HG02973 (cell line): ENCODE measurements around the gene CHP1.
"Not testable (repeated sequence)": the region's sequence is repeated elsewhere in the genome, so short reads cannot be mapped to it uniquely, and the experiment has no call there.

Source experiments
- ATAC-seq: cut with Tn5 transposase; IDR thresholded peaks from one replicate; pipeline ENCODE4 v1.9.1; 2021; ENCODE audit warnings: moderate library complexity; ENCODE audit not compliant: unreplicated experiment

Gene CHP1

GRCh38 chr15:41256103-41256502 is 25.0 kb downstream of the CHP1 start:
- no peak for ATAC-seq

GRCh38 chr15:41256577-41257038 is 25.5 kb downstream of the CHP1 start:
- ATAC-seq, result no peak

GRCh38 chr15:41258750-41259471 is 27.8 kb downstream of the CHP1 start:
- ATAC-seq, result no peak

GRCh38 chr15:41259546-41260189 is 28.6 kb downstream of the CHP1 start:
- ATAC-seq, result no peak

GRCh38 chr15:41260924-41261323 is 29.9 kb downstream of the CHP1 start:
- ATAC-seq, result not testable (repeated sequence)

DNA sequence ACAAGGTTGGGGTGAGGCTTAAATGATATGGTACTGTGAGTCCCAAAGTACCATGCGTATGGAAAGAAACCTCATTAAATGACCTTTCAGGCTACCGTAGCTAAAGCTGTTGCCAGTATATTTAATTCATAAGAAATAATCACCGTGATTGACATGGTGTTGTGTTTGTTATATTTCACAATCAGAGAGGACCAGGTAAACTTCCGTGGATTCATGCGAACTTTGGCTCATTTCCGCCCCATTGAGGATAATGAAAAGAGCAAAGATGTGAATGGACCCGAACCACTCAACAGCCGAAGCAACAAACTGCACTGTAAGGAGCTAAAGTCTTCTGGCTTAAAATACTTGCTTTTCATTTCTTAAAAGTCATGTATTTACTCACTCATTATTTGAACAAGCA is 31.5 kb downstream of the CHP1 start:
- no peak for ATAC-seq

DNA sequence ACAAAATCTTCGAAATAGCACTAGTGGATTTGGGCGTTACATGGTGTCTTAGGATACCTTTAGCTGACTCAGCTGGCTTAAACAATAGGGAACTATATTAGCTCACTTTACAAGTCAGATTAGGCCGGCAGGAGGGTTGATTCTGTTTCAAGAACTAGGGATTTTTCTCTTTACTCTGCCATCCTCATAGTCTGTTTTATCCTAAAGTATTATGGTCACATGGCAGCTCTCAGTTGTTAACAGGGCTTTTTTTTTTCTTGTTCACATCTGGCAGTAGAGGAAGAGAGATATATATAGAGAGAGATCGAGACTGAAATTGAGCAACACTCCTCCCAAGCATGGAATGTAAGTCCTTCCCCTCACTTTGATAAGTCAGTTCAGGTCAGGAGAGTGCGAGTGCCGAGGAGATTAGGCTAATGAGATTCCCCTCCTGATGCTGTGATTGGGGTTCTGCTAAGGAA is 32.9 kb downstream of the CHP1 start:
- no peak for ATAC-seq

DNA sequence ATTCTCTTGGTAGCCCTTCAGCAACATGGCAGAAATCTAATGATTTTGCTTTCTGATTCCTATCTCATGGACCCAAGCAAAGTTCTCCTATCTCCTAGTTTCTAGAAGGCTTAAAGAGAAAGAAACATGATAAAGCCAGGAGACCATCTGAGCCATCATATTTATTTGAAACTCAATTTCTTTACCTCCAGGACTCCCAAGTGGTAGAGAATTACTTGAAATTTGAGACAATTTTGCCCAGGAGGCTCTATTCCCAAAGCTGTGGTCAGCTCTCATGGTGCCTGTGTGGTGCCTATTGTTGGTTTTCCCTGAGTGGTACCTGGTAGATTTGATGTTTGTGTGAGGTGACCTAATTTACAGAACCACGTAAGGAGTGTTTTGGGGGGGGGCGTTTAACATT is 38.8 kb downstream of the CHP1 start:
- ATAC-seq, result no peak

- ATAC-seq, result no peak
Measured at GRCh38 chr15:41276831-41277230, 45.8 kb downstream of the CHP1 start.

DNA sequence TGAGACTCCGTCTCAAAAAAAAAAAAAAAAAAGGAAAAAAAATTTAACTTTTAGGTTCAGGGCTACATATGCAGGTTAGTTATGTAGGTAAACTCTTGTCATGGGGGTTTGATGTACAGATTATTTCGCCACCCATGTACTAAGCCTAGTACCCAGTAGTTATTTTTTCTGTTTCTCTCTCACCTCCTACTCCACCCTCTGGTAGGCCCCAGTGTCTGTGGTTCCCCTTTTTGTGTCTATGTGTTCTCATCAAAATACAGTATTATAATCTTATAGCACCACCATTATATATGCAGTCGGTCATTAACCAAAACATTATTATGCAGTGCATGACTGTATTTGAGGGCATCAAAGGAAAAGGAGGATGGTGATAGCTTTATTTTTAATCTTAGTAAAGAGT is 47.3 kb downstream of the CHP1 start:
- no peak for ATAC-seq

- no peak for ATAC-seq
Measured at GRCh38 chr15:41279535-41280283, 48.6 kb downstream of the CHP1 start.

- ATAC-seq, result no peak
Measured at GRCh38 chr15:41281236-41281635, 50.2 kb downstream of the CHP1 start.

DNA sequence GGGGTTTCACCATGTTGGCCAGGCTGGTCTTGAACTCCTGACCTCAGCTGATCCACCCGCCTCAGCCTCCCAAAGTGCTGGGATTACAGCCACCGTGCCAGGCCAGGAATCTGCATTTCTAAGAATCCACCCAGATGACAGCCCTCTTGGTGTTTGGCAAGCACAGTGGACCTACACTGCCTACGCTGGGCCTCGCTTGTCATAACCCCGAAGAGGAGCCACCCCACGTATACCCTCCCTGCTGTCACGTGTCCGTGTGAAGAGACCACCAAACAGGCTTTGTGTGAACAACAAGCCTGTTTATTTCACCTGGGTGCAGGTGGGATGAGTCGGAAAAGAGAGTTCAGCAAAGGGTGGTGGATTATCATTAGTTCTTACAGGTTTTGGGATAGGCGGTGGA is 51.4 kb downstream of the CHP1 start:
- not testable (repeated sequence) for ATAC-seq

GRCh38 chr15:41282980-41283652 is 52.0 kb downstream of the CHP1 start:
- ATAC-seq, result not testable (repeated sequence)

DNA sequence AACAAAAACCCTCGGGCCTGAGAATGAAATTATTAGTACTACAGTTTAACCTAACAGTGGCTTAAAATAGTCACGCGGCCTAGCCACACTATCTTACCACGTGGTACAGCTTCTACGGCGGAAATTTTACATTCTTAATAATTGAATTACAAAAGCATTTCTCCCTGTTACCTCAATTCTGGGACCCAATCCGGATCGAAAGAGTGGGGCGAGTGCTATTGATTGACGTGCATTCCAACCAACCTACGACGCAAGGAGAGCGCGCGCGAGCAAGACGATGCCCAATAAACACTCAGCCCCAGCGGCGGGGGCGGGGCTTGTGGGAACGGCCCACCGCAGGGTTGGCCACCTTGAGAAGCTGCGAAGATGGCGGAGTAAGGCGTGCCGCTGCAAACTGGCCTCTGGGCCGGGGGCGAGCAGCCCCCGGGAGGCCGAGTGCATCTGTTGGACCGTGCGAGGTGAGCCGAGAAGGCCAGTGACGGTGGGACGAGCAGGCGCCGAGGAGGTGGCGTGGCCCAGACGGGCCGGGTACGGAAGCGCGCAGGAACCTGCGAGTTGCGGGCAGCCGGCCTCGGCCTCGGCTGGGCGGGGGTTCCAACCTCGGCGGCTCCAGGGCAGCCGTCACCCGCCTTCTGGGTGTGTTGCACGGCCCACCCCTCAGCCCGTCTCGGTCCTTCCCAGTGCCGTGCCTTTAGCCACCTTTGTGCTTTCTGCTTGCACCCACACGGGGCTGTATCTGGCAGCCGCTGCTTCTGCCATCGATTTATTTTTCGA is 52.8 kb downstream of the CHP1 start:
- peak; percentile 93 for ATAC-seq

GRCh38 chr15:41284427-41285177 is 53.5 kb downstream of the CHP1 start:
- no peak for ATAC-seq

- ATAC-seq, result no peak
Measured at GRCh38 chr15:41285285-41285684, 54.2 kb downstream of the CHP1 start.

GRCh38 chr15:41286665-41287333 is 55.7 kb downstream of the CHP1 start:
- ATAC-seq, result no peak

DNA sequence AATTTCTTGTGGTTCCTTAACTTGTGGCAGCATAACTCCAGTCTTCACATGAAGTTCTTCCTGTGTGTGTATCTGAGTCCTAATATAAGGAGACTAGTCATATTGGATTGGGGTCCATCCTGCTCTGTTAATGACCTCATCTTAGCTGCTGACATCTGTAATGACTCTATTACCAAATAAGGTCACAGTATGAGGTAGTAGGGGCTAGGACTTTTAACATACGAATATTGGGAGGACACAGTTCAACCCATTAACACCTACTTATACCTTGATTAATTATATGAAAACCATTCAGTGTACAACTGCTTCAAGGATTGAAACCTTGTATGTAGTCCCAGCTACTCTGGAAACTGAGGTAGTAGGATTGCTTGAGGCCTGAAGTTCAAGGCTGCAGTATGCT is 57.4 kb downstream of the CHP1 start:
- ATAC-seq, result no peak
